Trophoblast cell (in vitro differentiated cells and primary cell): ENCODE measurements around the gene SRCIN1.

Source experiments
- DNase-seq, 2 donors: peaks; one replicate each; pipeline ENCODE4 v3.0.0-alpha.2; 2016
- H2AFZ ChIP-seq: 2 replicates; pipeline ENCODE4 v1.6.1; 2013; ENCODE audit warnings: low read length, moderate library complexity, mild to moderate bottlenecking; ENCODE audit not compliant: insufficient read depth, poor library complexity
- H2AK5ac ChIP-seq: 2 replicates; pipeline ENCODE4 v1.6.1; 2013; ENCODE audit warnings: mild to moderate bottlenecking, low read length
- H2BK120ac ChIP-seq: 2 replicates; pipeline ENCODE4 v1.6.1; 2013; ENCODE audit warnings: low read length, mild to moderate bottlenecking, moderate library complexity; ENCODE audit not compliant: insufficient read depth, poor library complexity
- H2BK12ac ChIP-seq: 2 replicates; pipeline ENCODE4 v1.6.1; 2013; ENCODE audit warnings: mild to moderate bottlenecking, low read length, moderate library complexity
- H2BK5ac ChIP-seq: 2 replicates; pipeline ENCODE4 v1.6.1; 2013; ENCODE audit warnings: low read length, low read depth, moderate library complexity, mild to moderate bottlenecking; ENCODE audit not compliant: poor library complexity
- H3K14ac ChIP-seq: 2 replicates; pipeline ENCODE4 v1.6.1; 2013; ENCODE audit warnings: mild to moderate bottlenecking, low read length
- H3K18ac ChIP-seq: 2 replicates; pipeline ENCODE4 v1.6.1; 2013; ENCODE audit warnings: mild to moderate bottlenecking, low read length
- H3K23ac ChIP-seq: 2 replicates; pipeline ENCODE4 v1.6.1; 2013; ENCODE audit warnings: low read length
- H3K27ac ChIP-seq: 2 replicates; pipeline ENCODE4 v1.5.1; 2013; ENCODE audit warnings: low read depth, mild to moderate bottlenecking, inconsistent platforms, low read length, moderate library complexity
- H3K27me3 ChIP-seq: 2 replicates; pipeline ENCODE4 v1.6.1; 2013; ENCODE audit warnings: inconsistent platforms, mild to moderate bottlenecking, low read length, moderate library complexity; ENCODE audit not compliant: insufficient read depth
- H3K36me3 ChIP-seq, 2 experiments: 1 replicate in 1 of 2; 2 replicates in 1 of 2; pipeline ENCODE4 v1.6.1; 2013; ENCODE audit warnings: low read length in 2 of 2, mild to moderate bottlenecking in 2 of 2, moderate library complexity in 1 of 2; ENCODE audit not compliant: insufficient read depth in 2 of 2, control insufficient read depth in 1 of 2
- H3K4ac ChIP-seq: 2 replicates; pipeline ENCODE4 v1.6.1; 2013; ENCODE audit warnings: low read depth, mild to moderate bottlenecking, low read length, moderate library complexity
- H3K4me1 ChIP-seq, 2 experiments: 1 replicate in 1 of 2; 2 replicates in 1 of 2; pipeline ENCODE4 v1.6.1; 2013; ENCODE audit warnings: low read length in 2 of 2, mild to moderate bottlenecking in 2 of 2, moderate library complexity in 1 of 2; ENCODE audit not compliant: insufficient read depth in 2 of 2, control insufficient read depth in 1 of 2
- H3K4me2 ChIP-seq: 2 replicates; pipeline ENCODE4 v1.6.1; 2013; ENCODE audit warnings: inconsistent platforms, mild to moderate bottlenecking, low read length, moderate library complexity
- H3K4me3 ChIP-seq: 2 replicates; pipeline ENCODE4 v1.5.1; 2013; ENCODE audit warnings: mild to moderate bottlenecking, low read depth, low read length, inconsistent platforms
- H3K79me1 ChIP-seq: one replicate; pipeline ENCODE4 v1.6.1; 2013; ENCODE audit warnings: low read length
- H3K79me2 ChIP-seq: 2 replicates; pipeline ENCODE4 v1.6.1; 2013; ENCODE audit warnings: low read length, mild to moderate bottlenecking; ENCODE audit not compliant: control insufficient read depth, insufficient read depth, poor library complexity
- H3K9ac ChIP-seq: 2 replicates; pipeline ENCODE4 v1.6.1; 2013; ENCODE audit warnings: mild to moderate bottlenecking, low read length
- H3K9me3 ChIP-seq: 2 replicates; pipeline ENCODE4 v1.6.1; 2013; ENCODE audit warnings: low read depth, mild to moderate bottlenecking, control low read depth, inconsistent platforms, low read length; ENCODE audit not compliant: insufficient read depth
- H4K12ac ChIP-seq: 2 replicates; pipeline ENCODE4 v1.6.1; 2013; ENCODE audit warnings: low read depth, mild to moderate bottlenecking, low read length, moderate library complexity
- H4K8ac ChIP-seq: 2 replicates; pipeline ENCODE4 v1.6.1; 2013; ENCODE audit warnings: low read depth, mild to moderate bottlenecking, low read length, moderate library complexity
- H4K91ac ChIP-seq: one replicate; pipeline ENCODE4 v1.6.1; 2013; ENCODE audit warnings: low read depth, mild to moderate bottlenecking, low read length, moderate library complexity
- WGBS: extraction: QIAGEN DNeasy Blood & Tissue Kit; methylation state at CpG from one replicate; pipeline ENCODE4 v1.1.7; 2013; ENCODE audit warnings: missing lambda C conversion rate; ENCODE audit not compliant: insufficient read length, insufficient coverage; ENCODE audit errors: extremely low coverage; 5-methylcytosine and 5-hydroxymethylcytosine counted together

SRCIN1 gene

DNA sequence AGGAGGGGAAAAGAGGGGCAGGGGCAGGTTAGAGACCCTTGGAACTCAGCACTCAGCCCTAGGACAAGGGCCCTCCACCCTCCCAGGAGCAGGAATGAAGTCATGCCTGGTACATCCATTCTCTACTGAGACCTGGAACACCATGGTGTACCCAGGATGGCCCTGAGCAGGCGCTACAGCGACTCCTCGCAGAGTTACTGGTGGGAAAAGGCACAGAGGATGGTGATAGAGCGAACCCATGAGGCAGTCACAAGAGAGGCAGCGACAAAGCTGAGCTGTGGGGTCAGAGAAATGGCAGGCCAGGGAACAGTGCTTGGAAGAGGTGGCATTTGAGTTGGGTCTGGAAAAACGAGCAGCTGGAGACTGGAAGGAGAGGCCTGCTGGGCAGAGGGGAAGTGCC is 37.5 kb downstream of the SRCIN1 start:
- H3K18ac ChIP-seq, result no peak overlapping the region
- no peak overlapping the region for H4K12ac ChIP-seq
- no peak overlapping the region for H2BK5ac ChIP-seq
- no peak overlapping the region for H3K14ac ChIP-seq
- H2AFZ ChIP-seq, result no peak overlapping the region
- H3K79me2 ChIP-seq, result no peaks in the 10 kb centered on the region
- H3K9ac ChIP-seq, result no peak overlapping the region
- H3K27ac ChIP-seq, result no peak overlapping the region
- no peak overlapping the region for H2BK120ac ChIP-seq
- no peak overlapping the region for H3K4ac ChIP-seq
- H3K36me3 ChIP-seq, result no peaks in the 10 kb centered on the region
- no peak for DNase-seq
- peaks cover 0 to 4% of the 10 kb centered on the region in 2 experiments for H3K4me1 ChIP-seq
- H3K27me3 ChIP-seq, result peaks cover 63% of the 10 kb centered on the region
- H4K8ac ChIP-seq, result no peak overlapping the region
- no CpG with 5 or more reads among the region's 6 CpGs for WGBS
- peaks cover 10% of the 10 kb centered on the region for H3K9me3 ChIP-seq
- H3K4me3 ChIP-seq, result no peak overlapping the region
- H4K91ac ChIP-seq, result no peak overlapping the region
- no peak overlapping the region for H2BK12ac ChIP-seq
- H3K23ac ChIP-seq, result no peak overlapping the region
- H3K4me2 ChIP-seq, result no peak overlapping the region
- H3K79me1 ChIP-seq, result no peaks in the 10 kb centered on the region
- H2AK5ac ChIP-seq, result no peak overlapping the region

DNA sequence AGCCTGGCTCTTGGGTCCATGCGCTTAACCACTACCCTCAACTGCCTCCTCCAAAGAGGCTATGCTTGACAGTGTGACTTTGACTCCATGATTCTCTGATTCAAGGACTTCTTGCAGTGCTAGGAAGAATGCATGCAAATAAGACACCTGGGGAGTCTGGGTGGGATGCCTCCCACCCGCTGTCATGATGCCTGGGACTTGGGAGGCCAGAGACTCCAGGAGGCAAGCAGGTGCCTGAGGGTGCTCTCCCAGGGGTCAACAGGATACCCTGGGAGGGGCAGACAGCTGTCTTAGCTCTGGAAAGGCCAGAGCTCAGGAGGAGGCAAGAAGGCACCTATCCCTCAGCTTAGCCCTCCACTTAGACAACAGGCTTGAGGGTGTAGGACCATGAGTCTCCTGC is 38.4 kb downstream of the SRCIN1 start:
- peaks cover 11% of the 10 kb centered on the region for H3K9me3 ChIP-seq
- no peaks in the 10 kb centered on the region for H3K79me1 ChIP-seq
- no peak overlapping the region for H4K12ac ChIP-seq
- H3K27me3 ChIP-seq, result peaks cover 64% of the 10 kb centered on the region
- no peak overlapping the region for H4K8ac ChIP-seq
- H3K4me2 ChIP-seq, result no peak overlapping the region
- H3K4me3 ChIP-seq, result no peak overlapping the region
- no peak overlapping the region for H3K14ac ChIP-seq
- no peak overlapping the region for H3K23ac ChIP-seq
- H3K18ac ChIP-seq, result no peak overlapping the region
- no peaks in the 10 kb centered on the region for H3K79me2 ChIP-seq
- no peak overlapping the region for H2BK120ac ChIP-seq
- no peak overlapping the region for H3K27ac ChIP-seq
- no peak overlapping the region for H2BK5ac ChIP-seq
- H3K4ac ChIP-seq, result no peak overlapping the region
- DNase-seq, result no peak
- no peak overlapping the region for H4K91ac ChIP-seq
- peaks cover 0 to 3% of the 10 kb centered on the region in 2 experiments for H3K4me1 ChIP-seq
- no peak overlapping the region for H2AFZ ChIP-seq
- WGBS, result no CpG with 5 or more reads among the region's 2 CpGs
- H2BK12ac ChIP-seq, result no peak overlapping the region
- no peak overlapping the region for H2AK5ac ChIP-seq
- H3K9ac ChIP-seq, result no peak overlapping the region
- H3K36me3 ChIP-seq, result no peaks in the 10 kb centered on the region

DNA sequence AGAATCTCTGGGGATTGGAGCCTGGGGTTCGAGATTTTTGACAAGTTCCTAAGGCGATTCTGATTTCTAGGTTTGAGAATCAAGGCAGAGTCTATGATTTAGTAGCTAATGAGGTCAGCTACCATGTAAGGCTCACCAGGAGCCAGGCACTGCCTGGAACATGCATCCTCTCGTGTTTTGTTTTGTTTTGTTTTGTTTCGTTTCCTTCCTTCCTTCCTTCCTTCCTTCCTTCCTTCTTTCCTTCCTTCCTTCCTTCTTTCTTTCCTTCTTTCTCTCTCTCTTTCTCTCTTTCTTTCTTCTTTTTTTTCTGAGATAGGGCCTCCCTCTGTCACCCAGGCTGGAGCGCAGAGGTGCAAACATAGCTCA is 39.1 kb downstream of the SRCIN1 start:
- DNase-seq, result no peak
- H2BK120ac ChIP-seq, result no peak overlapping the region
- no peak overlapping the region for H2AK5ac ChIP-seq
- no peak overlapping the region for H4K8ac ChIP-seq
- H3K4me1 ChIP-seq, result peaks cover 0 to 3% of the 10 kb centered on the region in 2 experiments
- no peak overlapping the region for H3K27ac ChIP-seq
- H3K4me2 ChIP-seq, result no peak overlapping the region
- no peak overlapping the region for H4K91ac ChIP-seq
- H3K79me2 ChIP-seq, result no peaks in the 10 kb centered on the region
- H2AFZ ChIP-seq, result no peak overlapping the region
- H3K9me3 ChIP-seq, result peaks cover 14% of the 10 kb centered on the region
- no peak overlapping the region for H3K4ac ChIP-seq
- H3K9ac ChIP-seq, result no peak overlapping the region
- no peak overlapping the region for H3K4me3 ChIP-seq
- H3K14ac ChIP-seq, result no peak overlapping the region
- no peak overlapping the region for H4K12ac ChIP-seq
- no CpG with 5 or more reads among the region's 5 CpGs for WGBS
- H3K79me1 ChIP-seq, result no peaks in the 10 kb centered on the region
- no peak overlapping the region for H2BK5ac ChIP-seq
- H3K18ac ChIP-seq, result no peak overlapping the region
- no peaks in the 10 kb centered on the region for H3K36me3 ChIP-seq
- H3K27me3 ChIP-seq, result peaks cover 64% of the 10 kb centered on the region
- H2BK12ac ChIP-seq, result no peak overlapping the region
- no peak overlapping the region for H3K23ac ChIP-seq

DNA sequence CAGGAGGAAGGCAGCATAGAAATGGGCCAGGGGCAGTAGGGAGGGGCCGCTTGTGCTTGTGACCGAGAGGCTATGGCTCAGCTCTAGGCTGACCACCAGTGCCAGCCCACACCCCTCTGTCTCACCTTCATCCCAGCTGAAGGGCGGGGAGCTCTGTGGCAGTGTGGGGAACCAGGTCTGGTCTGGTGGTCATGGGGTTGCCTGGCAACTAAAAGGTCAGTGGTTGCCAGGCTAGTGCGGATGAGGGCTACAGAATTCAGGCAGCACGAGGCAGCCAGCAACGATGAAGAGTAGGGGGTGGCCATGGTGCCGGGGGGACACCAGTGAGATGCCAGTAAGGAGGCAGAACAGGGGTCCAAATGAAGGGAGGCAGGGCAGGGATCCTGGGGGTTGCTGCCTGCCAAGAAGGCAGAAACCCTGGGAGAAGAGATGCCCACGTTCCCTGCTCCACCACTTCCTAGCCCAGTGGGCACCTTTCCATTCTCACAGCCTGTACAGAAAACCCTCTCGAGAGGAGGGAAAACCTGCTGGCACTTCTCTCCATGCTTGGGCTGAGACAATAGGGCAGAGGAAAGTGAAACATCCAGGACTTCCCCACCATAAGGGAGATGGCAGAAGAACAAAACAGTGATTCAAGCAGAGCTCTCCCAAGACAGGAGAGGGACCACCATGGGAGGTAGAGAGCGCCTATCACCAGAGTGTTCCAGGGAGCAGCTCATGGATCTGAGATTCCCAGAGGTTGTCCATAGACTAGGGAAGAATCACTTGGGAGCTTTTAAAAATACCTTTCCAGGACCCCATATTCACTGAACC is 39.7 kb downstream of the SRCIN1 start:
- Histone ChIP-seq H3K79me2 (no peaks in the 10 kb centered on the region), H3K4me1 (peaks cover 0 to 3% of the 10 kb centered on the region in 2 experiments), H3K14ac (no peak overlapping the region), H3K4me3 (no peak overlapping the region), H2AK5ac (no peak overlapping the region), H3K36me3 (no peaks in the 10 kb centered on the region), H2BK5ac (no peak overlapping the region), H3K9me3 (peaks cover 14% of the 10 kb centered on the region), H4K91ac (no peak overlapping the region), H3K4me2 (no peak overlapping the region), H3K79me1 (no peaks in the 10 kb centered on the region), H3K9ac (peak overlapping the region; percentile 11), H3K18ac (no peak overlapping the region), H2BK120ac (no peak overlapping the region), H3K23ac (no peak overlapping the region), H3K27me3 (peaks cover 66% of the 10 kb centered on the region), H2AFZ (no peak overlapping the region), H3K27ac (no peak overlapping the region), H2BK12ac (no peak overlapping the region), H3K4ac (no peak overlapping the region), H4K8ac (no peak overlapping the region), H4K12ac (no peak overlapping the region)
- no CpG with 5 or more reads among the region's 10 CpGs for WGBS
- no peak for DNase-seq
